22Rv1 (cell line): ENCODE results near the gene MADD.

Source experiments
- CTCF ChIP-seq: fragments of 450-650 bp; IDR thresholded peaks from 2 replicates; pipeline ENCODE4 v1.5.1; 2017; ENCODE audit warnings: mild to moderate bottlenecking
- ZFX ChIP-seq: fragments of 450-650 bp; IDR thresholded peaks from 2 replicates; pipeline ENCODE4 v1.6.1; 2017; ENCODE audit warnings: antibody characterized with exemption, borderline replicate concordance

- TF ChIP-seq CTCF (no peak), ZFX (no peak)
These were observed 14.2 kb downstream of the MADD start for GRCh38 chr11:47284151-47284550.
